ENCODE measurements around the gene KRT31.

GRCh38 chr17:41404024-41404671 is 6.7 kb upstream of the KRT31 start:
- TF ChIP-seq POLR2A (IDR thresholded peaks at IDR 0.05) (no peak), CTCF (IDR thresholded peaks at IDR 0.05) (no peak)

All from Peyer's patch (tissue), 4 donors.